H9 (cell line): Measurements from ENCODE around the gene FAT4. TPM values are rescaled to one million over a fixed set of nuclear protein-coding genes. Genes with fewer than 3 reads are reported as not detected.
A peak's percentile ranks its signal among the peaks of the same experiment; 100 is the strongest.

ENCODE experiments used
- DNase-seq: peaks from one replicate; pipeline ENCODE4 v3.0.0-alpha.2; 2017
- H2AFZ ChIP-seq: one replicate; pipeline ENCODE4 v1.6.1; 2013; ENCODE audit warnings: mild to moderate bottlenecking, low read length, control low read depth, moderate library complexity
- H2AK5ac ChIP-seq: 2 replicates; pipeline ENCODE4 v1.6.1; 2013; ENCODE audit warnings: low read length, control low read depth, mixed read lengths; ENCODE audit not compliant: insufficient read length
- H2BK120ac ChIP-seq: one replicate; pipeline ENCODE4 v1.6.1; 2013; ENCODE audit warnings: low read depth, mild to moderate bottlenecking, low read length, control low read depth, inconsistent platforms; ENCODE audit not compliant: poor library complexity, severe bottlenecking
- H2BK12ac ChIP-seq: 2 replicates; pipeline ENCODE4 v1.6.1; 2013; ENCODE audit warnings: low read length, control low read depth, mixed read lengths, low read depth; ENCODE audit not compliant: insufficient read length
- H2BK15ac ChIP-seq: 2 replicates; pipeline ENCODE4 v1.6.1; 2013; ENCODE audit warnings: low read depth, low read length, control low read depth
- H2BK20ac ChIP-seq: one replicate; pipeline ENCODE4 v1.6.1; 2013; ENCODE audit warnings: low read depth, mild to moderate bottlenecking, low read length, control low read depth, inconsistent platforms; ENCODE audit not compliant: poor library complexity, severe bottlenecking
- H2BK5ac ChIP-seq: 2 replicates; pipeline ENCODE4 v1.6.1; 2013; ENCODE audit warnings: low read length, control low read depth, mixed read lengths; ENCODE audit not compliant: insufficient read length
- H3K14ac ChIP-seq: 2 replicates; pipeline ENCODE4 v1.6.1; 2013; ENCODE audit warnings: low read length, control low read depth; ENCODE audit not compliant: insufficient read depth
- H3K18ac ChIP-seq: 2 replicates; pipeline ENCODE4 v1.6.1; 2013; ENCODE audit warnings: low read depth, mild to moderate bottlenecking, mixed read lengths, low read length, control low read depth; ENCODE audit not compliant: insufficient read length
- H3K23ac ChIP-seq: 2 replicates; pipeline ENCODE4 v1.6.1; 2013; ENCODE audit warnings: low read length, control low read depth, mixed read lengths, low read depth; ENCODE audit not compliant: insufficient read length
- H3K23me2 ChIP-seq: 2 replicates; pipeline ENCODE4 v1.6.1; 2013; ENCODE audit warnings: low read depth, mild to moderate bottlenecking, mixed read lengths, low read length, control low read depth; ENCODE audit not compliant: insufficient read length, poor library complexity, severe bottlenecking
- H3K27ac ChIP-seq: 2 replicates; pipeline ENCODE4 v1.5.1; 2013; ENCODE audit warnings: low read length, control low read depth, mixed read lengths, low read depth; ENCODE audit not compliant: insufficient read length
- H3K27me3 ChIP-seq: 2 replicates; pipeline ENCODE4 v1.6.1; 2013; ENCODE audit warnings: low read length, control low read depth, inconsistent platforms; ENCODE audit not compliant: insufficient read depth
- H3K4ac ChIP-seq: 2 replicates; pipeline ENCODE4 v1.6.1; 2013; ENCODE audit warnings: low read depth, mild to moderate bottlenecking, control low read depth, inconsistent platforms, low read length, moderate library complexity
- H3K4me1 ChIP-seq: 2 replicates; pipeline ENCODE4 v1.6.1; 2013; ENCODE audit warnings: low read length, control low read depth, inconsistent platforms; ENCODE audit not compliant: insufficient read depth
- H3K4me2 ChIP-seq: 2 replicates; pipeline ENCODE4 v1.6.1; 2013; ENCODE audit warnings: low read length, control low read depth, mixed read lengths; ENCODE audit not compliant: insufficient read length, insufficient read depth
- H3K56ac ChIP-seq: 2 replicates; pipeline ENCODE4 v1.6.1; 2013; ENCODE audit warnings: low read depth, mild to moderate bottlenecking, mixed read lengths, low read length, control low read depth; ENCODE audit not compliant: insufficient read length
- H3K79me1 ChIP-seq: 2 replicates; pipeline ENCODE4 v1.6.1; 2013; ENCODE audit warnings: low read depth, mild to moderate bottlenecking, moderate library complexity, low read length, control low read depth, inconsistent platforms; ENCODE audit not compliant: insufficient read depth, poor library complexity, severe bottlenecking
- H3K79me2 ChIP-seq: 2 replicates; pipeline ENCODE4 v1.6.1; 2013; ENCODE audit warnings: low read length, control low read depth, inconsistent platforms; ENCODE audit not compliant: insufficient read depth
- H3K9ac ChIP-seq: 2 replicates; pipeline ENCODE4 v1.6.1; 2013; ENCODE audit warnings: low read length, control low read depth, mixed read lengths; ENCODE audit not compliant: insufficient read length; ENCODE audit errors: extremely low read depth
- H3K9me3 ChIP-seq: one replicate; pipeline ENCODE4 v1.6.1; 2013; ENCODE audit warnings: low read depth, low read length, inconsistent platforms; ENCODE audit not compliant: control insufficient read depth
- H3T11ph ChIP-seq: one replicate; pipeline ENCODE4 v1.6.1; 2013; ENCODE audit warnings: mild to moderate bottlenecking, low read length, control low read depth, inconsistent platforms
- H4K20me1 ChIP-seq: one replicate; pipeline ENCODE4 v1.6.1; 2013; ENCODE audit not compliant: control insufficient read depth, insufficient read length, insufficient read depth
- H4K5ac ChIP-seq: 2 replicates; pipeline ENCODE4 v1.6.1; 2013; ENCODE audit warnings: low read depth, mild to moderate bottlenecking, mixed read lengths, low read length, control low read depth; ENCODE audit not compliant: insufficient read length
- H4K8ac ChIP-seq: replicated peaks from 2 replicates; pipeline ENCODE4 v1.6.1; 2013; ENCODE audit warnings: low read length, control low read depth, mixed read lengths, low read depth; ENCODE audit not compliant: insufficient read length
- H4K91ac ChIP-seq: 2 replicates; pipeline ENCODE4 v1.6.1; 2013; ENCODE audit warnings: low read depth, mild to moderate bottlenecking, moderate library complexity, mixed read lengths, low read length, control low read depth; ENCODE audit not compliant: insufficient read length
- H3K27ac Mint-ChIP-seq, 3 experiments: 2 replicates in 2 of 3; 3 replicates in 1 of 3; pipeline ENCODE4 v1.8.0; 2020 to 2021; ENCODE audit warnings: mixed read lengths in 3 of 3, mild to moderate bottlenecking in 1 of 3, moderate library complexity in 1 of 3
- H3K27me3 Mint-ChIP-seq: 2 replicates; pipeline ENCODE4 v1.8.0; 2021; ENCODE audit warnings: low read depth, mild to moderate bottlenecking, moderate library complexity, mixed read lengths
- H3K36me3 Mint-ChIP-seq, 3 experiments: 2 replicates in 2 of 3; 3 replicates in 1 of 3; pipeline ENCODE4 v1.8.0; 2020 to 2021; ENCODE audit warnings: low read depth in 3 of 3, mixed read lengths in 3 of 3; ENCODE audit not compliant: insufficient read depth in 1 of 3
- H3K4me1 Mint-ChIP-seq, 2 experiments: 2 replicates each; pipeline ENCODE4 v1.8.0; 2020; ENCODE audit warnings: mixed read lengths in 2 of 2
- H3K4me3 Mint-ChIP-seq, 2 experiments: 2 replicates in 1 of 2; 3 replicates in 1 of 2; pipeline ENCODE4 v1.8.0; 2020 to 2021; ENCODE audit warnings: mild to moderate bottlenecking in 2 of 2, mixed read lengths in 2 of 2, moderate library complexity in 1 of 2
- H3K9me3 Mint-ChIP-seq, 2 experiments: 2 replicates in 1 of 2; 3 replicates in 1 of 2; pipeline ENCODE4 v1.8.0; 2020; ENCODE audit warnings: mild to moderate bottlenecking in 2 of 2, mixed read lengths in 2 of 2, moderate library complexity in 1 of 2
- WGBS: extraction: QIAGEN DNeasy Blood & Tissue Kit; methylation state at CpG from one replicate; pipeline ENCODE4 v1.1.7; 2013; ENCODE audit warnings: missing lambda C conversion rate, low lambda C conversion rate, mixed read lengths; ENCODE audit not compliant: insufficient read length; ENCODE audit errors: extremely low coverage; 5-methylcytosine and 5-hydroxymethylcytosine counted together
- total RNA-seq: library from RNA; stranded (reverse); gene quantifications from 2 replicates; pipeline ENCODE4 v1.2.1, GENCODE V29; 2021
- TF ChIP-seq, protein P1 (sequence below): fragments of 200-600 bp; sonication (generic); conservative IDR thresholded peaks from 3 replicates; pipeline ENCODE4 v1.8.0; 2021; ENCODE audit warnings: antibody characterized with exemption, mild to moderate bottlenecking

The FAT4 gene
- total RNA-seq, 1 experiment from 2014 or later, result 6.9 TPM

DNA sequence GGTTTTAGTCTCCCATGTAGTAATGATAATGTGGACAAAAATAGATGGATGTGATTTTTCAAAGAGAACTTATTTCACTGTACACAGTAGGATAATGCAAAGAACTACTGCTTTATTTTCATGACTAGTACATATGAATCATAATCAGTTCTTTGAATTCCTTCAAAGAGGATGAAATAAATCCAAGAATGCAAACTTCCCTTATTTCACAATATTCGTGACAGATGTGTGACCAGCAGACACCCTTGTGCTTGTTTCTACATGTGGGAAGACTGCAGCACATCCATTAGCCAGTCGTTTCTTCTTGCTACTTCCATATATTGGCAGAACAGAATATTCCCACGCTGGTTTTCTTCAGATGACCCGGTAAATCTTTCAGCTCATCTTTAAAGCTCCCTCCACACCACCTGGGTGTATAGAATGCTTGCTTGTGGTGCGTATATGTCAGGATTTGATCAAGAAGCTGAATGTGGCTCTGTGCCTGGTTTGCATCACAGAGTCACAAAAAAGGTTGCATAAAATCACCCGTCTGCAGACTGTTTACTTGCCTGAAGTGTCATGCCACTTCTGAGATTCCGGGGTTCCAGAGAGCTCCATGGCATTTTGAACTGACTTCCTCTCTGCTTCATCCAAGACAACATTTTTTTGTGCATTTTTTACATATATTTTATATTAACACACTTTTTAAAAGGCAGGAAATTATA, 47.7 kb upstream of the FAT4 start:
- Histone ChIP-seq H2BK120ac (no peak overlapping the region), H3K23me2 (no peaks in the 10 kb centered on the region), H3K27ac (no peak overlapping the region), H2BK20ac (no peak overlapping the region), H3T11ph (no peak overlapping the region), H2AFZ (no peak overlapping the region), H3K23ac (no peak overlapping the region), H2AK5ac (no peak overlapping the region), H3K27me3 (no peaks in the 10 kb centered on the region), H3K4ac (no peak overlapping the region), H3K18ac (no peak overlapping the region), H3K79me2 (no peaks in the 10 kb centered on the region), H3K9ac (no peak overlapping the region), H4K5ac (no peak overlapping the region), H3K4me2 (no peak overlapping the region), H3K14ac (no peak overlapping the region), H4K20me1 (no peaks in the 10 kb centered on the region), H2BK15ac (no peak overlapping the region), H3K9me3 (no peaks in the 10 kb centered on the region), H3K56ac (no peak overlapping the region), H3K4me1 (no peaks in the 10 kb centered on the region; the same call in 1 of the 2 replicates), H4K91ac (no peak overlapping the region), H2BK12ac (no peak overlapping the region), H2BK5ac (no peak overlapping the region), H3K79me1 (no peaks in the 10 kb centered on the region), H4K8ac (no peak overlapping the region)
- DNase-seq, result no peak
- Mint-ChIP-seq H3K9me3 (peaks cover 0 to 4% of the 10 kb centered on the region in 2 experiments; a peak in 1 of 5 replicates), H3K4me3 (no peak overlapping the region), H3K36me3 (peaks cover 0 to 9% (median 1%) of the 10 kb centered on the region in 3 experiments; a peak in 3 of 7 replicates), H3K4me1 (peaks cover 25 to 26% of the 10 kb centered on the region in 2 experiments), H3K27me3 (no peaks in the 10 kb centered on the region), H3K27ac (peak overlapping the region in 1 of 3 experiments; percentile 78; a peak in 1 of 7 replicates)
- no CpG with 5 or more reads among the region's 7 CpGs for WGBS
- TF ChIP-seq, protein P1, sequence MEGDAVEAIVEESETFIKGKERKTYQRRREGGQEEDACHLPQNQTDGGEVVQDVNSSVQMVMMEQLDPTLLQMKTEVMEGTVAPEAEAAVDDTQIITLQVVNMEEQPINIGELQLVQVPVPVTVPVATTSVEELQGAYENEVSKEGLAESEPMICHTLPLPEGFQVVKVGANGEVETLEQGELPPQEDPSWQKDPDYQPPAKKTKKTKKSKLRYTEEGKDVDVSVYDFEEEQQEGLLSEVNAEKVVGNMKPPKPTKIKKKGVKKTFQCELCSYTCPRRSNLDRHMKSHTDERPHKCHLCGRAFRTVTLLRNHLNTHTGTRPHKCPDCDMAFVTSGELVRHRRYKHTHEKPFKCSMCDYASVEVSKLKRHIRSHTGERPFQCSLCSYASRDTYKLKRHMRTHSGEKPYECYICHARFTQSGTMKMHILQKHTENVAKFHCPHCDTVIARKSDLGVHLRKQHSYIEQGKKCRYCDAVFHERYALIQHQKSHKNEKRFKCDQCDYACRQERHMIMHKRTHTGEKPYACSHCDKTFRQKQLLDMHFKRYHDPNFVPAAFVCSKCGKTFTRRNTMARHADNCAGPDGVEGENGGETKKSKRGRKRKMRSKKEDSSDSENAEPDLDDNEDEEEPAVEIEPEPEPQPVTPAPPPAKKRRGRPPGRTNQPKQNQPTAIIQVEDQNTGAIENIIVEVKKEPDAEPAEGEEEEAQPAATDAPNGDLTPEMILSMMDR, result no peak
